ENCODE results near the gene NUMBL. TPM values are rescaled to one million over a fixed set of nuclear protein-coding genes. Genes with fewer than 3 reads are reported as not detected.

Gene NUMBL
- total RNA-seq, 1 experiment from 2014 or later, result 18.4 TPM

DNA sequence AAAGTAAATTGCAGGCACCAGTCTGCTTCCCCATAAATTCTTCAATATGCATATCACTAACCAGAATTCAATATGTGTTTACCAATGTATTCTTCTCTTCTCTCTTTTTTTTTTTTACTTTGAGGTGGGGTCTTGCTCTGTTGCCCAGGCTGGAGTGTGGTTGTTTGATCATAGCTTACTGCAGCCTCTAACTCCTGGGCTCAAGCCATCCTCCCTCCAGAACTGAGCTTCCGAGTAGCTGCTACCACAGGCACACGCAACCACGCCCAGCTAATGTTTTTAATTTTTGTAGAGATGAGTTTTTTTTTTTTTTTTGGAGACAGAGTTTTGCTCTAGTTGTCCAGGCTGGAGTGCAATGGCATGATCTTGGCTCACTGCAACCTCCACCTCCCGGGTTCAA lies 72.5 kb downstream of the NUMBL start:
- CTCF ChIA-PET, result interaction anchor here (1.3 kb wide), 1 partner anchor 17 kb away, joined by 3 read pairs; no protein-coding TSS in a partner anchor
- BruUV-seq (replicated peaks), result no TSS peak
- Mint-ChIP-seq H3K27ac (ENCODE audit: low read depth, unreplicated experiment) (no peak overlapping the region), H3K4me3 (ENCODE audit: unreplicated experiment) (no peak overlapping the region), H3K36me3 (ENCODE audit: insufficient read depth, unreplicated experiment) (peaks cover 39% of the 10 kb centered on the region), H3K4me1 (ENCODE audit: insufficient read depth, unreplicated experiment) (peaks cover 6% of the 10 kb centered on the region), H3K9me3 (ENCODE audit: unreplicated experiment) (no peaks in the 10 kb centered on the region), H3K27me3 (ENCODE audit: insufficient read depth, unreplicated experiment) (no peaks in the 10 kb centered on the region)
- no peak for DNase-seq (ENCODE audit: unreplicated experiment)
- intact Hi-C loops (cut with micrococcal nuclease), result no loop called here
- POLR2A ChIA-PET, result interaction anchor here (0.6 kb wide), 1 partner anchor 479 kb away, joined by 3 read pairs; no protein-coding TSS in a partner anchor
- TF ChIP-seq, protein P1, sequence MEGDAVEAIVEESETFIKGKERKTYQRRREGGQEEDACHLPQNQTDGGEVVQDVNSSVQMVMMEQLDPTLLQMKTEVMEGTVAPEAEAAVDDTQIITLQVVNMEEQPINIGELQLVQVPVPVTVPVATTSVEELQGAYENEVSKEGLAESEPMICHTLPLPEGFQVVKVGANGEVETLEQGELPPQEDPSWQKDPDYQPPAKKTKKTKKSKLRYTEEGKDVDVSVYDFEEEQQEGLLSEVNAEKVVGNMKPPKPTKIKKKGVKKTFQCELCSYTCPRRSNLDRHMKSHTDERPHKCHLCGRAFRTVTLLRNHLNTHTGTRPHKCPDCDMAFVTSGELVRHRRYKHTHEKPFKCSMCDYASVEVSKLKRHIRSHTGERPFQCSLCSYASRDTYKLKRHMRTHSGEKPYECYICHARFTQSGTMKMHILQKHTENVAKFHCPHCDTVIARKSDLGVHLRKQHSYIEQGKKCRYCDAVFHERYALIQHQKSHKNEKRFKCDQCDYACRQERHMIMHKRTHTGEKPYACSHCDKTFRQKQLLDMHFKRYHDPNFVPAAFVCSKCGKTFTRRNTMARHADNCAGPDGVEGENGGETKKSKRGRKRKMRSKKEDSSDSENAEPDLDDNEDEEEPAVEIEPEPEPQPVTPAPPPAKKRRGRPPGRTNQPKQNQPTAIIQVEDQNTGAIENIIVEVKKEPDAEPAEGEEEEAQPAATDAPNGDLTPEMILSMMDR (IDR thresholded peaks at IDR 0.05; ENCODE audit: unreplicated experiment), result no peak

DNA sequence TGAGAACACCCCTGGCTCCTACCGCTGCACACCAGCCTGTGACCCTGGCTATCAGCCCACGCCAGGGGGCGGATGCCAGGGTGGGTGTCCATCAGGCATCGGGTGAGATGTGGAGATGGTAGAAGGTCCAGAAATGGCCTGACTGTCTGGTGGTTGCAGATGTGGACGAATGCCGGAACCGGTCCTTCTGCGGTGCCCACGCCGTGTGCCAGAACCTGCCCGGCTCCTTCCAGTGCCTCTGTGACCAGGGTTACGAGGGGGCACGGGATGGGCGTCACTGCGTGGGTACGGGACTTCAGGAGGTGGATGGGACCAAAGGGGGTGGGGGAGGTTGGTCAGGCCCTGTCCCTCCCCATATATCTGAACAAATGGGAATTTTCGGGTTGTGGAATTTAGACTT lies 73.5 kb downstream of the NUMBL start:
- TF ChIP-seq, protein P1 (IDR thresholded peaks at IDR 0.05; ENCODE audit: unreplicated experiment), result no peak
- Mint-ChIP-seq H3K4me3 (ENCODE audit: unreplicated experiment) (no peak overlapping the region), H3K36me3 (ENCODE audit: insufficient read depth, unreplicated experiment) (peaks cover 39% of the 10 kb centered on the region), H3K9me3 (ENCODE audit: unreplicated experiment) (no peaks in the 10 kb centered on the region), H3K4me1 (ENCODE audit: insufficient read depth, unreplicated experiment) (peaks cover 6% of the 10 kb centered on the region), H3K27me3 (ENCODE audit: insufficient read depth, unreplicated experiment) (no peaks in the 10 kb centered on the region), H3K27ac (ENCODE audit: low read depth, unreplicated experiment) (no peak overlapping the region)
- ChIA-PET POLR2A (interaction anchor here (0.8 to 1.2 kb wide), 2 partner anchors 9 to 11 kb away, joined by 3 to 4 read pairs; no protein-coding TSS in a partner anchor), CTCF (interaction anchor here (0.8 to 4.4 kb wide), 2 partner anchors 17 to 18 kb away, joined by 3 to 37 read pairs; no protein-coding TSS in a partner anchor)
- no peak for DNase-seq (ENCODE audit: unreplicated experiment)
- BruUV-seq (replicated peaks), result no TSS peak
- intact Hi-C loops (cut with micrococcal nuclease), result no loop called here

DNA sequence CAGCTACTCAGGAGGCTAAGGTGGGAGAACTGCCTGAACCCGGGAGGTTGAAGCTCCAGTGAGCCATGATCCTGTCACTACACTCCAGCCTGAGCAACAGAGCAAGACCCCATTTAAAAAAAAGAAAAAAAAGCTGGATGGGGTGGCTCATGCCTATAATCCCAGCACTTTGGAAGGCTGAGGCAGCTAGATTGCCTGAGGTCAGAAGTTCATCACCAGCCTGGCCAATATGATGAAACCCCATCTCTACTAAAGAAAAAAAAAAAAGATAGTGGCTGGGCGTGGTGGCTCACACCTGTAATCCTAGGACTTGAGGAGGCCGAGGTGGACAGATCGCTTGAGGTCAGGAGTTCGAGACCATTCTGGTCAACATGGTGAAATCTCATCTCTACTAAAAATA lies 74.3 kb downstream of the NUMBL start:
- TF ChIP-seq, protein P1 (IDR thresholded peaks at IDR 0.05; ENCODE audit: unreplicated experiment), result no peak
- ChIA-PET CTCF (interaction anchor here (0.6 to 4.4 kb wide), 4 partner anchors 13 to 18 kb away, joined by 3 to 37 read pairs (median 4); no protein-coding TSS in a partner anchor), POLR2A (interaction anchor here (0.5 to 1.4 kb wide), 5 partner anchors 8 to 609 kb away, joined by 3 to 4 read pairs (median 3); no protein-coding TSS in a partner anchor)
- intact Hi-C loops (cut with micrococcal nuclease), result no loop called here
- Mint-ChIP-seq H3K36me3 (ENCODE audit: insufficient read depth, unreplicated experiment) (peaks cover 33% of the 10 kb centered on the region), H3K4me1 (ENCODE audit: insufficient read depth, unreplicated experiment) (peaks cover 9% of the 10 kb centered on the region), H3K4me3 (ENCODE audit: unreplicated experiment) (no peak overlapping the region), H3K27ac (ENCODE audit: low read depth, unreplicated experiment) (no peak overlapping the region), H3K9me3 (ENCODE audit: unreplicated experiment) (no peaks in the 10 kb centered on the region), H3K27me3 (ENCODE audit: insufficient read depth, unreplicated experiment) (no peaks in the 10 kb centered on the region)
- DNase-seq (ENCODE audit: unreplicated experiment), result no peak
- BruUV-seq (replicated peaks), result no TSS peak

Other genes with a start within 250 kb of the NUMBL start
- gene SERTAD3, start 246.3 kb downstream of the NUMBL start, total RNA-seq (2022), result 23.3 and 29.4 TPM in 2 replicates
- 44.0 and 68.7 TPM in 2 replicates for gene BLVRB, start 224.9 kb downstream of the NUMBL start, total RNA-seq (2022)
- gene SPTBN4, start 223.7 kb downstream of the NUMBL start, total RNA-seq (2022), result 0.63 and 1.1 TPM in 2 replicates
- gene SHKBP1, start 113.8 kb downstream of the NUMBL start, total RNA-seq (2022), result 41.5 and 44.0 TPM in 2 replicates
- 76.4 and 103 TPM in 2 replicates for gene LTBP4, start 89.3 kb downstream of the NUMBL start, total RNA-seq (2022)
- 41.7 and 46.7 TPM in 2 replicates for gene COQ8B, start 26.2 kb upstream of the NUMBL start, total RNA-seq (2022)
- 27.1 and 33.2 TPM in 2 replicates for gene ITPKC, start 26.5 kb upstream of the NUMBL start, total RNA-seq (2022)
- gene ACTMAP, start 59.8 kb upstream of the NUMBL start, total RNA-seq (2022), result 19.3 and 21.2 TPM in 2 replicates
- 108 and 160 TPM in 2 replicates for gene SNRPA, start 60.6 kb upstream of the NUMBL start, total RNA-seq (2022)
- 0.70 TPM in 1 of 2 replicates, not detected in the other for gene MIA, start 84.9 kb upstream of the NUMBL start, total RNA-seq (2022)
- 10.1 and 13.2 TPM in 2 replicates for gene RAB4B, start 87.6 kb upstream of the NUMBL start, total RNA-seq (2022)
- 55.6 and 62.7 TPM in 2 replicates for gene EGLN2, start 108.5 kb upstream of the NUMBL start, total RNA-seq (2022)
- not detected in 2 replicates for gene CYP2A6, start 159.8 kb upstream of the NUMBL start, total RNA-seq (2022)
- gene CYP2A7, start 191.6 kb upstream of the NUMBL start, total RNA-seq (2022), result not detected in 2 replicates